ENCODE data around the gene ERI3.

ERI3 gene, protein sequence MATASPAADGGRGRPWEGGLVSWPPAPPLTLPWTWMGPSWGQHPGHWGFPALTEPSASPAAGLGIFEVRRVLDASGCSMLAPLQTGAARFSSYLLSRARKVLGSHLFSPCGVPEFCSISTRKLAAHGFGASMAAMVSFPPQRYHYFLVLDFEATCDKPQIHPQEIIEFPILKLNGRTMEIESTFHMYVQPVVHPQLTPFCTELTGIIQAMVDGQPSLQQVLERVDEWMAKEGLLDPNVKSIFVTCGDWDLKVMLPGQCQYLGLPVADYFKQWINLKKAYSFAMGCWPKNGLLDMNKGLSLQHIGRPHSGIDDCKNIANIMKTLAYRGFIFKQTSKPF

DNA sequence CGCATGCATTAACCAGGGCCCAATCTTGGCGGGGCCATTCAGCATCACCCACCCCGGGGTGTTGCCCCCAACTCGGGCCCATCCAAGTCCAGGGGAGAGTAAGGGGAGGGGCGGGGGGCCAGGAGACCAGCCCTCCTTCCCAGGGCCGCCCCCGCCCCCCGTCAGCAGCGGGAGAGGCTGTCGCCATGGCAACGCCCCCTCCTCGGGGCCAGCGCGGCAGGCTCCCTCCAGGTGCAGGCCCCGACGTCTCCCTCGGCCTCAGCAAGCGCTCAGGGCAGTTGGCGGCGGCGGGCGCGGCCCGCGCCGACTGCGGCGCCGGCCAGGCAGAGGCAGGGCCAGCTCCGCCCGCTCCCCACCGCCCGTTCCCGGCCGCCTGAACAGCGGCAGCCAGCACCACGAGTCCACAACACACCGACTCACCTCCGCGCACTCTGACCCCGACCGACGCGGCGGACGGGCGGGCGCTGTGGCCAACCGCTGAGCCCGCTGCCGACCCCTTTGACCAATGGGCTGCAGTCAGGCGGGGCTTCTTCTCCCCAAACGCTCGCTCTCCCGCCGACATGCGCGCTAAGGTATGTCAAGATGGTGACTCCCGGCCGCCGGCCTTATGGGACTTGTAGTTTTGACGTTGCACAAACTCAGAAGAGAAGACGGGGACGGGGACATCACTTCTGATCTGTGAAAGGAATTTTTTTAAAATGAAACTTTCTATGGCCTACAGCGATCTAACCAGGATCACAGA, at the start of gene ERI3:
Gene ERI3, minus strand, starts transcription at position 418 of the 742 bp plus-strand sequence. Its CDS starts 231 bp downstream, at position 187.
- Histone ChIP-seq H3K9me3 (ENCODE audit: severe bottlenecking) (no peaks in the 10 kb centered on the region), H3K27ac (ENCODE audit: poor library complexity, severe bottlenecking) (no peak within 1 kb of the TSS), H3K4me1 (ENCODE audit: insufficient read depth, poor library complexity, severe bottlenecking) (peaks cover 4% of the 10 kb centered on the region), H3K4me3 (ENCODE audit: severe bottlenecking) (peak within 1 kb of the TSS; percentile 97), H3K36me3 (ENCODE audit: low read depth) (no peaks in the 10 kb centered on the region), H3K27me3 (ENCODE audit: insufficient read depth, poor library complexity, severe bottlenecking) (no peaks in the 10 kb centered on the region)
- TF ChIP-seq, protein P1, sequence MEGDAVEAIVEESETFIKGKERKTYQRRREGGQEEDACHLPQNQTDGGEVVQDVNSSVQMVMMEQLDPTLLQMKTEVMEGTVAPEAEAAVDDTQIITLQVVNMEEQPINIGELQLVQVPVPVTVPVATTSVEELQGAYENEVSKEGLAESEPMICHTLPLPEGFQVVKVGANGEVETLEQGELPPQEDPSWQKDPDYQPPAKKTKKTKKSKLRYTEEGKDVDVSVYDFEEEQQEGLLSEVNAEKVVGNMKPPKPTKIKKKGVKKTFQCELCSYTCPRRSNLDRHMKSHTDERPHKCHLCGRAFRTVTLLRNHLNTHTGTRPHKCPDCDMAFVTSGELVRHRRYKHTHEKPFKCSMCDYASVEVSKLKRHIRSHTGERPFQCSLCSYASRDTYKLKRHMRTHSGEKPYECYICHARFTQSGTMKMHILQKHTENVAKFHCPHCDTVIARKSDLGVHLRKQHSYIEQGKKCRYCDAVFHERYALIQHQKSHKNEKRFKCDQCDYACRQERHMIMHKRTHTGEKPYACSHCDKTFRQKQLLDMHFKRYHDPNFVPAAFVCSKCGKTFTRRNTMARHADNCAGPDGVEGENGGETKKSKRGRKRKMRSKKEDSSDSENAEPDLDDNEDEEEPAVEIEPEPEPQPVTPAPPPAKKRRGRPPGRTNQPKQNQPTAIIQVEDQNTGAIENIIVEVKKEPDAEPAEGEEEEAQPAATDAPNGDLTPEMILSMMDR (IDR thresholded peaks at IDR 0.05; ENCODE audit: poor library complexity, severe bottlenecking), result no peak
- DNase-seq (ENCODE audit: low spot score) (peak; percentile 97), ATAC-seq (ENCODE audit: low read depth) (peak; percentile 100)

DNA sequence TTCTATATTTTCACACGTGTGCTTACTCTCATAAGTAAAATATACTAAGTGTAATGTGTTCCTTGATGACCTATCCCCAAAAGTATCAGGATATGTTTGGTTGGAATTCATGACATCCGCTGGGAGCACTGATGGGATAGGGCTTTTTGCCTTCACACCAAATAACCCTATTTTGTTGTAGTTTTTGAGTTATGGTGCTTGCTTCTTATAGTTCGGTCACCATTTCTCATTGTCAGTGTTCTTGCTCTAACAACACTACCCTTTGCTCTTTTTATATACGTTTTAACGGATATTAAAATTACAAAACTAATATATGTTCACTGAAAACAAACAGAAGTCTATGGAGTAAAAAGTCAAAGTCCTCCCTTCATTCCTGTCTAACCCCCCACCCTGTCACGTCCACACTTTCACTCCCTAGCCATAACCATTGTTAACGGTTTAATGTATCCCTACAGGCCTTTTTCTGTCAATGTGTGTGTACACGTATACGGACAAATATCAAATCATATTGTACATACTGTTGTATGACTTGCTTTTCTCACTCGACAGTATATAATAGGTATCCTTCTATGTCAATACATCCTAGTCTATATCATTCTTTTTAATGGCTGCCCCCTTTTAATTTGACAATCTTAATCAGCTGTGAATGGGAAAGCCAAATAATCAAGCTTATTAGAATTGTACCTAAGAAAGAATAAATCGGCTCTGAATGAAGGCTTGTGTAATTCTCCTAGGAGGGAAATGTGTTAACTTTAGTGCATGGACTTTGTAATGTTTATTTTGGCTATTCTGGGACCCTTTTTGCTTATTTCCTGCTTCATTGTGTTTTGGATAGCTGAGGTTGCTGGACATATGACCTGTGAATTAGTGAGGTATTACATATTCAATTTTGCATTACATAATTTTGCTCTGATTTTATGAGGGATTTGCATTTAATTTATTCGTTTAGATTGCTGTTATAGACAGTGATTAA, 46.5 kb upstream of the ERI3 start:
- Histone ChIP-seq H3K27me3 (ENCODE audit: insufficient read depth, poor library complexity, severe bottlenecking) (peaks cover 78% of the 10 kb centered on the region), H3K4me3 (ENCODE audit: severe bottlenecking) (no peak overlapping the region), H3K27ac (ENCODE audit: poor library complexity, severe bottlenecking) (no peak overlapping the region), H3K4me1 (ENCODE audit: insufficient read depth, poor library complexity, severe bottlenecking) (no peaks in the 10 kb centered on the region), H3K9me3 (ENCODE audit: severe bottlenecking) (no peaks in the 10 kb centered on the region), H3K36me3 (ENCODE audit: low read depth) (no peaks in the 10 kb centered on the region)
- no peak for DNase-seq (ENCODE audit: low spot score)
- TF ChIP-seq, protein P1 (IDR thresholded peaks at IDR 0.05; ENCODE audit: poor library complexity, severe bottlenecking), result no peak
- ATAC-seq (ENCODE audit: low read depth), result no peak

DNA sequence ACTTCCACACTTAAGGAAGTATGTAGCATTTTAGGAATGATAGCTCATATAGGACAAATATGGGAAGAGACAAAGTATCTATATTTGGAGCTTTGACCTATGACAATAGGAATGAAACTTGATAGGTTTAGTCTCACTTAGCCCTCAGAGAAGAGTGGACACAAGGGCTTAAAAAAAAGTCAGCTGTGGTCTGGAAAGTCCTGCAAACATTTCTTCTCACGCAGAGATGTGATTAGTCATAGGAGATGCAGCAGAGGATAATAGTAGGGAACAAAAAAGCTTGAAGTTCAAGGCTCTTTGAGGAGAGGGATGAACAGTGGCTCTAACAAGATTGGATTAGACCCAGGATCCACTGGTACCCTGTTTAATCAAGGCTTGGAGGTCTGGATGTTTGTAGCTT, 35.2 kb upstream of the ERI3 start:
- H3K36me3 ChIP-seq (ENCODE audit: low read depth), result no peaks in the 10 kb centered on the region
- no peaks in the 10 kb centered on the region for H3K4me1 ChIP-seq (ENCODE audit: insufficient read depth, poor library complexity, severe bottlenecking)
- TF ChIP-seq, protein P1 (IDR thresholded peaks at IDR 0.05; ENCODE audit: poor library complexity, severe bottlenecking), result no peak
- H3K27me3 ChIP-seq (ENCODE audit: insufficient read depth, poor library complexity, severe bottlenecking), result peaks cover 26% of the 10 kb centered on the region
- H3K27ac ChIP-seq (ENCODE audit: poor library complexity, severe bottlenecking), result no peak overlapping the region
- peak; percentile 54; the same call in 2 of the 3 replicates for ATAC-seq (ENCODE audit: low read depth)
- DNase-seq (ENCODE audit: low spot score), result no peak
- no peak overlapping the region for H3K4me3 ChIP-seq (ENCODE audit: severe bottlenecking)
- H3K9me3 ChIP-seq (ENCODE audit: severe bottlenecking), result no peaks in the 10 kb centered on the region

DNA sequence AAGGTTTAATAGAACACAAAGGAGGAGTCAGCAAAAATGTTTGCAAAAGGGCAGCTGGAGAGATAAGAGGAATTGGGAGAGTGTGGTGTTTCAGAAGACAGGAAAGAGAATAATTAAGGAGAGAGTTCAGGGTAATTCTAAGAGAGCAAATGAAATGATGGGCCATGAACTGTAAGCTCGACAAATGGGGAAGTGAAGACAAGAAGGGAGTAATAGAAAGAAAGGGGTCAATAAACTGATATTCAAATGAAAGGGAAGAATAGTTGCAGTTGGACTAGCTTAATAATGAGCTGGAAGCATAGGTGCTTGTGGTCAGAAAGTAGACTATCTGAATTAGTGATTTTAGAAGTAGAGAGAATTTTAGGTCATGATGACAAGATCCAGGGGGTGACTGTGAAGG, 34.4 kb upstream of the ERI3 start:
- peaks cover 26% of the 10 kb centered on the region for H3K27me3 ChIP-seq (ENCODE audit: insufficient read depth, poor library complexity, severe bottlenecking)
- H3K4me1 ChIP-seq (ENCODE audit: insufficient read depth, poor library complexity, severe bottlenecking), result no peaks in the 10 kb centered on the region
- H3K36me3 ChIP-seq (ENCODE audit: low read depth), result no peaks in the 10 kb centered on the region
- DNase-seq (ENCODE audit: low spot score) (no peak), ATAC-seq (ENCODE audit: low read depth) (no peak)
- no peak overlapping the region for H3K27ac ChIP-seq (ENCODE audit: poor library complexity, severe bottlenecking)
- no peaks in the 10 kb centered on the region for H3K9me3 ChIP-seq (ENCODE audit: severe bottlenecking)
- TF ChIP-seq, protein P1 (IDR thresholded peaks at IDR 0.05; ENCODE audit: poor library complexity, severe bottlenecking), result no peak
- H3K4me3 ChIP-seq (ENCODE audit: severe bottlenecking), result no peak overlapping the region

All from RWPE2 (cell line).